HG03521 (cell line): ENCODE measurements around the gene SPG11.
"Not testable (repeated sequence)": the region's sequence is repeated elsewhere in the genome, so short reads cannot be mapped to it uniquely, and the experiment has no call there.

ENCODE experiments used
- ATAC-seq: cut with Tn5 transposase; IDR thresholded peaks from one replicate; pipeline ENCODE4 v1.9.1; 2021; ENCODE audit warnings: mild to moderate bottlenecking, moderate library complexity; ENCODE audit not compliant: unreplicated experiment

The SPG11 gene, protein sequence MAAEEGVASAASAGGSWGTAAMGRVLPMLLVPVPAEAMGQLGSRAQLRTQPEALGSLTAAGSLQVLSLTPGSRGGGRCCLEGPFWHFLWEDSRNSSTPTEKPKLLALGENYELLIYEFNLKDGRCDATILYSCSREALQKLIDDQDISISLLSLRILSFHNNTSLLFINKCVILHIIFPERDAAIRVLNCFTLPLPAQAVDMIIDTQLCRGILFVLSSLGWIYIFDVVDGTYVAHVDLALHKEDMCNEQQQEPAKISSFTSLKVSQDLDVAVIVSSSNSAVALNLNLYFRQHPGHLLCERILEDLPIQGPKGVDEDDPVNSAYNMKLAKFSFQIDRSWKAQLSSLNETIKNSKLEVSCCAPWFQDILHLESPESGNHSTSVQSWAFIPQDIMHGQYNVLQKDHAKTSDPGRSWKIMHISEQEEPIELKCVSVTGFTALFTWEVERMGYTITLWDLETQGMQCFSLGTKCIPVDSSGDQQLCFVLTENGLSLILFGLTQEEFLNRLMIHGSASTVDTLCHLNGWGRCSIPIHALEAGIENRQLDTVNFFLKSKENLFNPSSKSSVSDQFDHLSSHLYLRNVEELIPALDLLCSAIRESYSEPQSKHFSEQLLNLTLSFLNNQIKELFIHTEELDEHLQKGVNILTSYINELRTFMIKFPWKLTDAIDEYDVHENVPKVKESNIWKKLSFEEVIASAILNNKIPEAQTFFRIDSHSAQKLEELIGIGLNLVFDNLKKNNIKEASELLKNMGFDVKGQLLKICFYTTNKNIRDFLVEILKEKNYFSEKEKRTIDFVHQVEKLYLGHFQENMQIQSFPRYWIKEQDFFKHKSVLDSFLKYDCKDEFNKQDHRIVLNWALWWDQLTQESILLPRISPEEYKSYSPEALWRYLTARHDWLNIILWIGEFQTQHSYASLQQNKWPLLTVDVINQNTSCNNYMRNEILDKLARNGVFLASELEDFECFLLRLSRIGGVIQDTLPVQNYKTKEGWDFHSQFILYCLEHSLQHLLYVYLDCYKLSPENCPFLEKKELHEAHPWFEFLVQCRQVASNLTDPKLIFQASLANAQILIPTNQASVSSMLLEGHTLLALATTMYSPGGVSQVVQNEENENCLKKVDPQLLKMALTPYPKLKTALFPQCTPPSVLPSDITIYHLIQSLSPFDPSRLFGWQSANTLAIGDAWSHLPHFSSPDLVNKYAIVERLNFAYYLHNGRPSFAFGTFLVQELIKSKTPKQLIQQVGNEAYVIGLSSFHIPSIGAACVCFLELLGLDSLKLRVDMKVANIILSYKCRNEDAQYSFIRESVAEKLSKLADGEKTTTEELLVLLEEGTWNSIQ (N-terminal part only)

DNA sequence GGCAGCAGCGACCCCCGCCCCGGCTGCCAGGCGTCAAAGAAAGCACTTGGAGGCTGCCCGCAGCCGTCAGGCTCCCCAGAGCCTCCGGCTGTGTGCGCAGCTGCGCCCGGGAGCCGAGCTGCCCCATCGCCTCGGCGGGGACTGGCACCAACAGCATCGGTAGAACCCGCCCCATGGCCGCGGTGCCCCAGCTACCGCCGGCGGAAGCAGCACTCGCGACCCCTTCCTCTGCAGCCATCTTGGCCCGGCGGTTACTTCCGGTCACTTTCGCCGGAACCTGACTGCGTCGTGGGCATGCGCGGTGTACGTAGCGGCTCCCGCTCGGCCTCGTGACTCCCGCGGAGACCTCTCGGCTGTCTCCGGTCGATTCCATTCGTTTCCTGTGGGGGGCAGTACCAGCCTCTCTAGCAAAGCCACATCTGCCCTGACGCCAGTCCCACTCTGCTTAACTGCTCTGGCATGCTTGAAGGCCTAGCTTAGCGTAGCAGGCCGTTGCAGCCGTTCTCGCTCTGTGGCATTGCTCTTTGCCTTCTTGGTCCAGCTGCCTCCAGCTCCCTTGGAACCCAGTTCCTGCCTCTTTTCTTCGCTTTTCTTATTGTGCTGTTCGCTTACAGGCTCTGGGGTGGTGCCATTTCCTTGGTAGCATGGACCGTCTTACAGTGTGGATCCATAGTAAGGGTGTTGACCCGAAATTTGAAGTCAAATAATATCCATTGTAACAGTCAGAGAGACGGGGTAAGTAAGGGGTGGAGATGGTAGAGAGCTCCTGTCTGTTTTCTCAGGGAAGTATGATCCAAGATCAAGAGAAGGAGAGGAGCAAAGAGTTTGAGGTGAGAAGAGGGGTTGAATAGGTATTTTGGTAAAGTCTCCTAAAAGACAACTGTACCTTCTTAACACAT is at the start of gene SPG11:
TSS of gene SPG11 (minus strand) at position 253 of the 899 bp plus-strand sequence. CDS start at position 238, 15 bp downstream.
- ATAC-seq: peak; percentile 81

DNA sequence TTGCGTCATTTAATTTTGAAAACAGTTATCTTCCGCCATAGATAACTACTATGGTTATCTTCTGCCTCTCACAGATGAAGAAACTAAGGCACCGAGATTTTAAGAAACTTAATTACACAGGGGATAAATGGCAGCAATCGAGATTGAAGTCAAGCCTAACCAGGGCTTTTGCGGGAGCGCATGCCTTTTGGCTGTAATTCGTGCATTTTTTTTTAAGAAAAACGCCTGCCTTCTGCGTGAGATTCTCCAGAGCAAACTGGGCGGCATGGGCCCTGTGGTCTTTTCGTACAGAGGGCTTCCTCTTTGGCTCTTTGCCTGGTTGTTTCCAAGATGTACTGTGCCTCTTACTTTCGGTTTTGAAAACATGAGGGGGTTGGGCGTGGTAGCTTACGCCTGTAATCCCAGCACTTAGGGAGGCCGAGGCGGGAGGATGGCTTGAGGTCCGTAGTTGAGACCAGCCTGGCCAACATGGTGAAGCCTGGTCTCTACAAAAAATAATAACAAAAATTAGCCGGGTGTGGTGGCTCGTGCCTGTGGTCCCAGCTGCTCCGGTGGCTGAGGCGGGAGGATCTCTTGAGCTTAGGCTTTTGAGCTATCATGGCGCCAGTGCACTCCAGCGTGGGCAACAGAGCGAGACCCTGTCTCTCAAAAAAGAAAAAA is 49.0 kb upstream of the SPG11 start:
- ATAC-seq: no peak

DNA sequence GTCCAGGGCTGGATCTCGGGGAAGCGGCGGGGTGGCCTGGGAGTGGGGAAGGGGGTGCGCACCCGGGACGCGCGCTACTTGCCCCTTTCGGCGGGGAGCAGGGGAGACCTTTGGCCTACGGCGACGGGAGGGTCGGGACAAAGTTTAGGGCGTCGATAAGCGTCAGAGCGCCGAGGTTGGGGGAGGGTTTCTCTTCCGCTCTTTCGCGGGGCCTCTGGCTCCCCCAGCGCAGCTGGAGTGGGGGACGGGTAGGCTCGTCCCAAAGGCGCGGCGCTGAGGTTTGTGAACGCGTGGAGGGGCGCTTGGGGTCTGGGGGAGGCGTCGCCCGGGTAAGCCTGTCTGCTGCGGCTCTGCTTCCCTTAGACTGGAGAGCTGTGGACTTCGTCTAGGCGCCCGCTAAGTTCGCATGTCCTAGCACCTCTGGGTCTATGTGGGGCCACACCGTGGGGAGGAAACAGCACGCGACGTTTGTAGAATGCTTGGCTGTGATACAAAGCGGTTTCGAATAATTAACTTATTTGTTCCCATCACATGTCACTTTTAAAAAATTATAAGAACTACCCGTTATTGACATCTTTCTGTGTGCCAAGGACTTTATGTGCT is 48.4 kb upstream of the SPG11 start:
- peak; percentile 25 for ATAC-seq

DNA sequence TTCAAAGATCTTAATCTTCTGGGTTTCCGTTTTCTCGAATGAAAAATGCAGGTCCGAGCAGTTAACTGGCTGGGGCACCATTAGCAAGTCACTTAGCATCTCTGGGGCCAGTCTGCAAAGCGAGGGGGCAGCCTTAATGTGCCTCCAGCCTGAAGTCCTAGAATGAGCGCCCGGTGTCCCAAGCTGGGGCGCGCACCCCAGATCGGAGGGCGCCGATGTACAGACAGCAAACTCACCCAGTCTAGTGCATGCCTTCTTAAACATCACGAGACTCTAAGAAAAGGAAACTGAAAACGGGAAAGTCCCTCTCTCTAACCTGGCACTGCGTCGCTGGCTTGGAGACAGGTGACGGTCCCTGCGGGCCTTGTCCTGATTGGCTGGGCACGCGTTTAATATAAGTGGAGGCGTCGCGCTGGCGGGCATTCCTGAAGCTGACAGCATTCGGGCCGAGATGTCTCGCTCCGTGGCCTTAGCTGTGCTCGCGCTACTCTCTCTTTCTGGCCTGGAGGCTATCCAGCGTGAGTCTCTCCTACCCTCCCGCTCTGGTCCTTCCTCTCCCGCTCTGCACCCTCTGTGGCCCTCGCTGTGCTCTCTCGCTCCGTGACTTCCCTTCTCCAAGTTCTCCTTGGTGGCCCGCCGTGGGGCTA is 47.8 kb upstream of the SPG11 start, which contains the start of the genes B2M and PATL2:
TSS of gene B2M (plus strand) at position 422 of the 647 bp plus-strand sequence. CDS start at position 452, 30 bp downstream.
TSS of gene PATL2 (minus strand) at position 228 of the 647 bp plus-strand sequence. CDS start 34,833 bp downstream, outside the sequence.
- ATAC-seq: peak; percentile 75

DNA sequence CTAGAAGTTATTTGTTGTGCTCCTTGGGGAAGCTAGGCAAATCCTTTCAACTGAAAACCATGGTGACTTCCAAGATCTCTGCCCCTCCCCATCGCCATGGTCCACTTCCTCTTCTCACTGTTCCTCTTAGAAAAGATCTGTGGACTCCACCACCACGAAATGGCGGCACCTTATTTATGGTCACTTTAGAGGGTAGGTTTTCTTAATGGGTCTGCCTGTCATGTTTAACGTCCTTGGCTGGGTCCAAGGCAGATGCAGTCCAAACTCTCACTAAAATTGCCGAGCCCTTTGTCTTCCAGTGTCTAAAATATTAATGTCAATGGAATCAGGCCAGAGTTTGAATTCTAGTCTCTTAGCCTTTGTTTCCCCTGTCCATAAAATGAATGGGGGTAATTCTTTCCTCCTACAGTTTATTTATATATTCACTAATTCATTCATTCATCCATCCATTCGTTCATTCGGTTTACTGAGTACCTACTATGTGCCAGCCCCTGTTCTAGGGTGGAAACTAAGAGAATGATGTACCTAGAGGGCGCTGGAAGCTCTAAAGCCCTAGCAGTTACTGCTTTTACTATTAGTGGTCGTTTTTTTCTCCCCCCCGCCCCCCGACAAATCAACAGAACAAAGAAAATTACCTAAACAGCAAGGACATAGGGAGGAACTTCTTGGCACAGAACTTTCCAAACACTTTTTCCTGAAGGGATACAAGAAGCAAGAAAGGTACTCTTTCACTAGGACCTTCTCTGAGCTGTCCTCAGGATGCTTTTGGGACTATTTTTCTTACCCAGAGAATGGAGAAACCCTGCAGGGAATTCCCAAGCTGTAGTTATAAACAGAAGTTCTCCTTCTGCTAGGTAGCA is 47.0 kb upstream of the SPG11 start:
- ATAC-seq: no peak

DNA sequence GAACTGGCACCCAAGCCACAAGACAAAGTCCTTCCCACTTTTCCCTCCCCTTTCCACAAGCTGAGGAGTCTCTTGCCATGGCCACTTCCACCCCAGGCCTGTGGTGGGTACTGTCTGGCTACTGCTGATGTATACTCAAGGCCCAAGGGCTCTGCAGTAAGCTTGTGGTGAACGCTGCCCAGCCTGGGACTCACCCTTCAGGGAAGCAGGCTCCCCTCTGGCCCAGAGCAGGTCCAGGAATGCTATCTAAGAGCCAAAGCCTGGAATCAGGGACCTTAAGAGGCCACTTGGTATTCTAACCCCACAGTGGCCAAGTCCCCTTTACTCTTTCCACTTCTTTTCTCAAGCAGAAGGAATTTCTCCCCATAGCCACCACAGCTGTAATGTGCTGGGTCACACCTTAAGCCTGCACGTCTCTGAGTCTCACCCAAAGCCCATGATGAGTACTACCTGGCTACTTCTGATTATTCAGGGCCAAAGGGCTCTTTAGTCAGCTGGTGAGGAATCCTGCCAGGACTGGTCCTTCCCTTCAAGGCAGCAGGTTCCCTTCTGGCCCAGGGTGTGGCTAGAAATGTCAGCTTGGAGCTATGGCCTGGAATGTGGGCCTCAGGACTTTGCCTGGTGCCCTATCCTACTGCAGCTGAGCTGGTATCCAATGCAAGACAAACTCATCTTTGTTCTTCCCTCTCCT is 43.6 kb upstream of the SPG11 start:
- ATAC-seq: no peak

DNA sequence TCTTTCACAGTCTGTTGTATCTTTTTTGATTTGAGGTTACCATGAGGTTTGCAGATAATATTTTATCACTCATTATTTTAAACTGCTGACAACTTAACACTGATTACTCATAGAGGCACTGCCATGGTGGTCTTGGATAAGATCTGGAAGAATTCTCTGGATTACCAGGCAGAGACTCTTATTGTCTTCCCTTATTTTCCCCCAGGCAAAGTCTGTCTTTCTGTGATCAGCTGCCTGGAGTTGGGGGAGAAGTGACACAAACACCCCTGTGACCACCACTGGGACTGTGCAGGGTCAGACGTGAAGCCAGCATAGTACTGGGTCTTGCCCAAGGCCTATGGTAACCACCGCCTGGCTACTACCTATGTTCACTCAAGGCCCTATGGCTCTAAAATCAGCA is 42.9 kb upstream of the SPG11 start:
- ATAC-seq: no peak

DNA sequence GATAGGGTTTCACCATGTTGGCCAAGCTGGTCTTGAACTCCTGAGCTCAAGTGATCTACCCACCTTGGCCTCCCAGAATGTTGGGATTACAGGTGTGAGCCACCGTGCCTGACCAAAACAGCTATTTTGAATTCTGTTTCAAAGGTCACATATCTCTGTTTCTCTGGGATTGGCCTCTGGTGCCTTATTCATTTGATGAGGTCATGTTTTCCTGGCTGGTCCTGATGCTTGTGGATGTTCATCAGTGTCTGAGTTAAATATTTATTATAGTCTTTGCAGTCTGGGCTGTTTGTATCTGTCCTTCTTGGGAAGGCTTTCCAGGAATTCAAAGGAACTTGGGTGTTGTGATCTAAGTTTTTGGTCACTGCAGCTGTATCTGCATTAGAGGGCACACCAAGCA is 42.5 kb upstream of the SPG11 start:
- ATAC-seq: no peak

DNA sequence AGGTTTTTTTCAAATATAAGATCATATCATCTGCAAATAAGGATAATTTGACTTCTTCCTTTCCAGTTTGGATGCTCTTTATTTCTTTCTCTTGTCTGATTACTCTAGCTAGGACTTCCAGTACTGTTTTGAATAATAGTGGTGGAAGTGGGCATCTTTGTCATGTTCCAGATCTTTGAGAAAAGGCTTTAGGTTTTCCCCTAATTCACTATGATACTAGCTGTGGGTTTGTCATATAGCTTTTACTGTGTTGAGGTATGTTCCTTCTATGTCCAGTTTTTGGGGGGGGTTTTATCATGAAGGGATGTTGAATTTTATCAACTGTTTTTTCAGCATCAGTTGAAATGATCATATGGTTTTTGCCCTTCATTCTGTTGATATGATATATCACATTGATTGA is 37.2 kb upstream of the SPG11 start:
- not testable (repeated sequence) for ATAC-seq

DNA sequence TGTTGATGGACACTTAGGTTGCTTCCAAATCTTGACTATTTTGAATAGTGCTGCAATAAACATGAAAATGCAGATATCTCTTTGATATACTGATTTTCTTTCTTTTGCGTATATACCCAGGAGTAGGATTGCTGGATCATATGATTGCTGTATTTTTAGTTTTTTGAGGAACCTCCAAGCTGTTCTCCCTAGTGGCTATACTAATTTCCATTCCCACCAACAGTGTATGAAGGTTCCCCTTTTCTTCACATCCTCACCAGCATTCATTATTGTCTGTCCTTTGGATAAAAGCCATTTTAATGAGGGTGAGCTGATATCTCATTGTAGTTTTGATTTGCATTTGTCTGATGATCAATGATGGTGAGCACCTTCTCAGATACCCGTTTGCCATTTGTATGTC is 35.2 kb upstream of the SPG11 start:
- ATAC-seq: no peak

DNA sequence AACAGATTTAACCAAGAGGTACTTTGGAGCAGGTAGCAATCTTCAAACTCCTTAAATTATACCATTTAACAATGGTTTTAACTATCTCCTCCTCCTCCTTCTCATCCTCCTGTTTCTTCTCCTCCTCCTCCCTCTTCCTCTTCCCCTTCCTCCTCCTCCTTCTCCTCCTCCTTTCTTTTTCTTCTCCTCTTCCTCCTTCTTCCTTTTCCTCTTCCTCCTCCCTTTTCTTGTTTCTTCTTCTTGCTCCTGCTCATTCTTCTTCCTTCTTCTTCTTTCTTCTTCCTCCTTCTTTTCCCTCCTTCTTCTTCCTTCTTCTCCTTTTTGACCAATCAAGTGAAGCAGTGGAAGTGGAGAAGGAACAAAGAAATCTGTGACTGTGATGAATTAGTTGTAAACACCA is 33.6 kb upstream of the SPG11 start:
- no peak for ATAC-seq

DNA sequence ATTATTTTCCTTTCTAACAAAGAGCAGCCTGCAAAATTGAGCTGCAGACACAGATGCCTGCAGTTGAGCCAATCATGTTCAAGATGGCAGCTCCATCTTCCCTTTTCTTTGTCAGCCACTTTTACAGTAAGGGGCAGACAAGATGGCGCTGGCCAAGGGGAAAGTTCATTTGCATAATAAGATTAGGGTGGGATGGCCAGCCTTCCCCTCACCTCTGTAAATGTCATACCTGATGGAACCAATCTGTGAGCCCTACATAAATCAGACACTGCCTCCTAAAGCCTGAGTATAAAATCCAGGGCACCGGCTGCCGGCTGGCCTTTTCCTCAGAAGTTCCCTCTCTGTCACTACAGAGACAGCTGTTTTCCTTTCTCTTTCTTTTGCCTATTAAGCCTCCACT is 31.8 kb upstream of the SPG11 start:
- ATAC-seq: no peak

DNA sequence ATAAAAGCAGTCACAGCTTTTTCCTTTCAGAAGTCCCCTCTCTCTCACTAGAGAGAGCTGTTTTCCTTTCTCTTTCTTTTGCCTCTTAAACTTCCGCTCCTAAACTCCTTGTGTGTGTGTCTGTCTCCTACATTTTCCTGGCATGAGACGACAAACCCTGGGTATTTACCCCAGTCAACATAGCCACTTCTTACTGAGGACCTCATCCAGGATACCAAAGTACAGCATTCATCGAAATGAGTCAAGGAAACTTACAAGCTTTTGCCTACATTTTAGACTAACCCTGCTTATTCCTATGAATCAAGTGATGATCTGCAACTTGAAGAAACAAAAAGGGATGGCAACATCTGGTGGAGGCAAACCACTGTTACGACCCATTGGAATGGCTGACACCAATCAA is 31.0 kb upstream of the SPG11 start:
- ATAC-seq: no peak

DNA sequence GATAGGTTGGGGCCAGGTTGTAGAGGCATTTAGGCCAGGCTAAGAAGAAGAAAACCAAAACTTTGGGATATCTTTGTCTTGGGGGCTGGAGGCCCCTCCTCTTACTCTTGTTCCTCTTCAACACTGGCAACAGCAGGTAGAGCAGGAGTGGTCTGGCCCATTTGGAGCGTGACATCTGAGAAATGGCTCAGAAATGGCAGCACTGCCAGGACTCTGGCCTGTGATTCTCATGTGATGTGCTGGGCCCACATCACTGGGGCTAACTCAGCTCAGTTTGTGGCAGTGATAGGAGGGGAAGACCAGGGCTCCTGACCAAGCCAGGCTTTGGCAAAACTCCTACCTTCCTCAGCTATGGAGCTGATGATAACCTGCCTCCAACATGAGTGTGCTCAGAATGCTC is 29.2 kb upstream of the SPG11 start:
- no peak for ATAC-seq

DNA sequence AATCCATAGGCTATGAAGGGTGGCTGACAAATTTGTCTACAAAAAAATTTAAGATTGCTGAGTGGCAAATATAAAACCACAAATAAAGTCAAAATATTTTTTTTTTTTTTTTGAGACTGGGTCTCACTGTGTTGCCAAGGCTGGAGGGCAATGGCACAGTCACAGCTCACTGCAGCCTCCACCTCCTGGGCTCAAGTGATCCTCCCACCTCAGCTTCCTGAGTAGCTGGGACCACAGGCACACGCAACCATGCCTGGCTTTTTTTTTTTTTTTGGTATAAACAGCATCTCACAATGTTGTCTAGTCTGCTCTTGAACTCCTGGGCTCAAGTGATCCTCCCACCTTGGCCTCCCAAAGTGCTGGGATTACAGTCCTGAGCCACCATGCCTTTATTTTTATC is 26.8 kb upstream of the SPG11 start:
- not testable (repeated sequence) for ATAC-seq

DNA sequence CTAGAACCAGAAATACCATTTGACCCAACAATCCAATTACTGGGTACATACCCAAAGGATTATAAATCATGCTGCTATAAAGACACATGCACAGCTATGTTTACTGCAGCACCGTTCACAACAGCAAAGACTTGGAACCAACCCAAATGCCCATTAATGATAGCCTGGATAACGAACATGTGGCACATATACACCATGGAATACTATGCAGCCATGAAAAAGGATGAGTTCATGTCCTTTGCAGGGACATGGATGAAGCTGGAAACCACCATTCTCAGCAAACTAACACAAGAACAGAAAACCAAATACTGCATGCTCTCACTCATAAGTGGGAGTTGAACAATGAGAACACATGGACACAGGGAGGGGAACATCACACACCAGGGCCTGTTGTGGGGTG is 25.9 kb upstream of the SPG11 start:
- not testable (repeated sequence) for ATAC-seq
